AG09309 (cell line): ENCODE results near the gene SHOC1.

Source experiments
- DNase-seq: peaks from one replicate; pipeline ENCODE4 v3.0.0-alpha.2; 2010; ENCODE audit warnings: low read depth
- H3K4me3 ChIP-seq: 2 replicates; pipeline ENCODE4 v1.5.1; 2011; ENCODE audit warnings: mild to moderate bottlenecking, low read depth, low read length, moderate library complexity; ENCODE audit not compliant: control insufficient read depth
- CTCF ChIP-seq: IDR thresholded peaks from 2 replicates; pipeline ENCODE4 v1.5.1; 2011; ENCODE audit warnings: mild to moderate bottlenecking, low read depth, low read length, inconsistent platforms; ENCODE audit not compliant: insufficient read depth, control insufficient read depth; ENCODE audit errors: missing control alignments

The SHOC1 gene

GRCh38 chr9:111836311-111836710, 41.6 kb upstream of the SHOC1 start:
- no peak for TF ChIP-seq CTCF
- no peak for DNase-seq
- no peak overlapping the region for H3K4me3 ChIP-seq

GRCh38 chr9:111833941-111834340, 39.2 kb upstream of the SHOC1 start:
- no peak overlapping the region for H3K4me3 ChIP-seq
- DNase-seq = no peak
- no peak for TF ChIP-seq CTCF

GRCh38 chr9:111832449-111832848, 37.7 kb upstream of the SHOC1 start:
- no peak overlapping the region for H3K4me3 ChIP-seq
- no peak for TF ChIP-seq CTCF
- DNase-seq = no peak

GRCh38 chr9:111831371-111832108, 36.8 kb upstream of the SHOC1 start:
- no peak for DNase-seq
- TF ChIP-seq CTCF = no peak
- H3K4me3 ChIP-seq = no peak overlapping the region

- TF ChIP-seq CTCF = peak; percentile 7
- no peak overlapping the region for H3K4me3 ChIP-seq
- DNase-seq = no peak
Observed at GRCh38 chr9:111828193-111828592, 33.5 kb upstream of the SHOC1 start.

GRCh38 chr9:111825468-111826145, 30.9 kb upstream of the SHOC1 start:
- DNase-seq = no peak
- H3K4me3 ChIP-seq = no peak overlapping the region
- TF ChIP-seq CTCF = no peak
